Measurements from ENCODE around the gene DPP7.
"Not testable (repeated sequence)": the region's sequence is repeated elsewhere in the genome, so short reads cannot be mapped to it uniquely, and the experiment has no call there.

GRCh38 chr9:137123952-137124462, 9.5 kb upstream of the DPP7 start:
- TF ChIP-seq TAF1 (IDR thresholded peaks at IDR 0.05; ENCODE audit: borderline replicate concordance, low read depth, low read length); POLR2A (IDR thresholded peaks at IDR 0.05; ENCODE audit: low read depth, low read length): not testable (repeated sequence)

All from GM12892 (cell line).